Stomach (tissue), 4 donors: ENCODE results near the gene CD80.
A peak's percentile ranks its signal among the peaks of the same experiment; 100 is the strongest.

Experiments used
- POLR2A ChIP-seq, 4 donors: fragments of 450-650 bp; IDR thresholded peaks; one replicate each; pipeline ENCODE4 v1.6.1; 2016; ENCODE audit warnings: antibody characterized with exemption in 4 of 4, control low read depth in 2 of 4, mild to moderate bottlenecking in 1 of 4, moderate library complexity in 1 of 4
- TF ChIP-seq, protein P1 (sequence below), 7 experiments: fragments of 450-650 bp in 4 of 7; fragments of 200-600 bp in 3 of 7; sonication (generic) in 3 of 7; IDR thresholded peaks; one replicate each; pipeline ENCODE4 v1.5.1; 2016 to 2019; ENCODE audit warnings: antibody characterized with exemption in 7 of 7, control low read depth in 2 of 7, mild to moderate bottlenecking in 1 of 7

DNA sequence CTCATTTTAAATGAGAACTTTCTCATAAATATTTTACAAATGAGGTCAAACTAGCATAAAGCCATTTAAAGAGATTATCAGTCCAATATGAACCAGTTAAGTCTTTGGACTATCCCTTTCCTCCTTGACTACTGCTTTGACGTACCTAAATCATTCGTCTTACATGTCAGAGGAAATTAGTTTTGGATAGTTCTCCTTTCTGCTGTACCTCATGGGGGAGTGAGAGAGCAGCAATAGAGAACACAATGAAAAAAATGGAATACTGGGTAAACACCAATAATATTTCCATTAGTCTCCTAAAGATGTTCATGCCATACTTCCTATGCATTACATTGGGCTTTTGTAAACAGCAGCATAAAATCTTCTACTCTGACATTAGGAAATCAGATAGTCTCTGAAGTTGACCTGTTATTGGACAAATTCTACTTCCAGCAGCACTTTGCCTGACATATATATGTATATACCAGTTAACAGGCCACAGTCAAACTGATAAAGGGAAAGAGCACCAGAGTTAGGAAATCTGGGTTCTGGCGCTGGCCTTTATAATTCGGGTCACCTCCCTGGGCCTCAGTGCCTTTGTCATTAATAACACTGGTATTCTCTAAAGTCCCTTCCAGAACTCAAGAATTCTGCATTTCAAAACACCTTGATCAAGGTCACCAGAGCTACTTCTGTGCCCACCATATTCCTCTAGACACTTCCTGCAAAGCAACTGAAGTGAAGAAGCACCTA is 34.3 kb downstream of the CD80 start:
- no peak for TF ChIP-seq POLR2A (IDR thresholded peaks at IDR 0.05)
- TF ChIP-seq, protein P1, sequence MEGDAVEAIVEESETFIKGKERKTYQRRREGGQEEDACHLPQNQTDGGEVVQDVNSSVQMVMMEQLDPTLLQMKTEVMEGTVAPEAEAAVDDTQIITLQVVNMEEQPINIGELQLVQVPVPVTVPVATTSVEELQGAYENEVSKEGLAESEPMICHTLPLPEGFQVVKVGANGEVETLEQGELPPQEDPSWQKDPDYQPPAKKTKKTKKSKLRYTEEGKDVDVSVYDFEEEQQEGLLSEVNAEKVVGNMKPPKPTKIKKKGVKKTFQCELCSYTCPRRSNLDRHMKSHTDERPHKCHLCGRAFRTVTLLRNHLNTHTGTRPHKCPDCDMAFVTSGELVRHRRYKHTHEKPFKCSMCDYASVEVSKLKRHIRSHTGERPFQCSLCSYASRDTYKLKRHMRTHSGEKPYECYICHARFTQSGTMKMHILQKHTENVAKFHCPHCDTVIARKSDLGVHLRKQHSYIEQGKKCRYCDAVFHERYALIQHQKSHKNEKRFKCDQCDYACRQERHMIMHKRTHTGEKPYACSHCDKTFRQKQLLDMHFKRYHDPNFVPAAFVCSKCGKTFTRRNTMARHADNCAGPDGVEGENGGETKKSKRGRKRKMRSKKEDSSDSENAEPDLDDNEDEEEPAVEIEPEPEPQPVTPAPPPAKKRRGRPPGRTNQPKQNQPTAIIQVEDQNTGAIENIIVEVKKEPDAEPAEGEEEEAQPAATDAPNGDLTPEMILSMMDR (IDR thresholded peaks at IDR 0.05), result peak in 2 of 7 experiments; percentile 20 to 25
